CD4-positive, alpha-beta T cell treated with Interleukin-15 for 4 hours (primary cell): ENCODE results near the gene DHX16.

Experiments used
- DNase-seq: peaks from one replicate; pipeline ENCODE4 v3.0.0-alpha.2; 2020; ENCODE audit warnings: low spot score

Gene DHX16

DNA sequence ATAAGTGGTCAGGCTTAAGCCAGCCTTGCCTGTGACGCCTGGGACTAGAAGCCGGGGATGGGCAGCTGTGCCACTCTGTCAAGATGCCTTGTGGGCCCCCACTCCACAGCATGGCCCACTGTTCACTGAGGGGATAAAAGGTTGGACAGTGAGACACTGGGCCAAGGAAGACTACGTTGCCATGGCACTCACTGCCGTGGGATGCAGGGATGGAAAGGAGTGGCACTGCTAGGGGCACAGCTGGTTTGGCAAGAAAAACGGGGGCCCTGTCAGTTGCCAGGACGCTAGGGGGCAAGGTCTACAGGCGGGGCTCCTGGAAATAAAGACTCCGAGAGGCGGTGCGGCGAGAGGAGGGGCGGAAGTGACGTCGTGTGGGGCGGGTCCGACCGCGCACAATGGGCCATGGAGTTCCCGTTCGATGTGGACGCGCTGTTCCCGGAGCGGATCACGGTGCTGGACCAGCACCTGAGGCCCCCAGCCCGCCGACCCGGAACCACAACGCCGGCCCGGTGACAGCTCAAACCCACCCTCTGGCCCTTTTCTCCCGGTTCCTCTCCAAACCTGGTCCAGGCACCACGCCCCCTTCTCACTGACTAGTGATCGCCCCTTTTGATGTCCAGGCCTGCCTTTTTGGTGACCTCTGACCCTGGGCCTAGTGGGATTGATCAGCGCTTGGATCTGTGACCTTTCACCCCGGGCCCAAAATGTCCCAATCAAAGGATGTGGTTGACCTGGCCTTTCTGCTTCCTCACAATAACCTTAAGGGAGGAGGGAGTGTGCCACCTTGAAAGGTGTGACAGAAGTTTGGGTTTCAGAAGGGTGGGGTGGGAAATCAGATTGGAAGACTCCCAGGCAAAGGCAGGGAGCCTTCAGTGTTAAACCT lies 46.1 kb downstream of the DHX16 start, which contains the start of gene ATAT1:
TSS of gene ATAT1 (plus strand) at position 391 of the 883 bp plus-strand sequence.
- DNase-seq: peak; percentile 87

DNA sequence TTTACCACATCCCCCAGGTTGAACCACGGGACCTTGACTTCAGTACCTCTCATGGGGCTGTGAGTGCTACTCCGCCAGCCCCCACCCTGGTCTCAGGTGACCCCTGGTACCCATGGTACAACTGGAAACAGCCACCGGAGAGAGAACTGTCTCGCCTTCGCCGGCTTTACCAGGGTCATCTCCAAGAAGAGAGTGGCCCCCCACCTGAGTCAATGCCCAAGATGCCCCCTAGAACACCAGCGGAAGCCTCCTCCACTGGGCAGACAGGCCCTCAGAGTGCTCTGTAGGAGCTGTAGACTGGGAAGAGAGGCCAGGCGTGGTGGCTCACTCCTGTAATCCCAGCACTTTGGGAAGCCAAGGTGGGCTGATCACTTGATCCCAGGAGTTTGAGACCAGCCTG lies 47.3 kb downstream of the DHX16 start:
- DNase-seq: no peak

DNA sequence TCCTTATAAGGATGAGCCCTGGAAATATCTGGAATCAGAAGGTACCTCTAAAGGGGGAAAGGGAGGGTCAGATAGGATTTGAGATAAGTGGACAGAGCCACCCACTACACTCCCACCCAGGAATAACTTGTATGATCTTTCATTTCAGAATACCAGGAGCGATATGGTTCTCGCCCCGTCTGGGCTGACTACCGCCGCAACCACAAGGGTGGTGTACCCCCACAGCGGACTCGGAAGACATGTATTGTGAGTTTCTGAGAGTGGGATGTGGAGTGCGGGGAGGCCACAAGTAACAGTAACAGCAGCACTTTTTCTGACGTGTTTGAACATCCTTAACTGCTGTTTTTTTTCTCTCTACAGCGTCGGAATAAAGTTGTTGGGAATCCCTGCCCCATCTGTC lies 53.2 kb downstream of the DHX16 start:
- DNase-seq: no peak

DNA sequence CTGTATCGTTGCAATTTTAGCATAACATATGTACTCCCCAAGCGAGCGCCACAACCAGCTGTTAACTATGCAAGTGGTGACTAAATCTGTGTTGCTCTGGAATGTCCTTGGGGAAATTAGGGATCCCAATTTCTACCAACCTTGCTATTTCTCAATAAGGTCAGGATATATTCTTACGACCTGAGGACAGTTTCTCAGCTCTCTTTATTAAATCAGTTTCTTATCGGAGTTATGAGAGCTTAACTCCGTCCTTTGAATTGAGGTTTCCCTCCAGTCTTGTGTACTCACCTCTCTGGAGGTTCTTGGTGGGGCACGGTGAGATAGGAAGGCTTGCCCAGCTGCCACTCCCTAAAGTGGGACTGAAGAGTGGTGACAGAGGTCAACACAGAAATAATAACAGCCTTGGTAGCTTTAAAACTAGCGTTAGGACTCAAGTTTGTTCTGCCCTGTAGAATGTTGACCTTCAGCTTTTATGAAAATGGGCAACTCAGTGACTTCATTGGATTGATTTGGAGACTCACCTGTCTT lies 54.5 kb downstream of the DHX16 start:
- no peak for DNase-seq

DNA sequence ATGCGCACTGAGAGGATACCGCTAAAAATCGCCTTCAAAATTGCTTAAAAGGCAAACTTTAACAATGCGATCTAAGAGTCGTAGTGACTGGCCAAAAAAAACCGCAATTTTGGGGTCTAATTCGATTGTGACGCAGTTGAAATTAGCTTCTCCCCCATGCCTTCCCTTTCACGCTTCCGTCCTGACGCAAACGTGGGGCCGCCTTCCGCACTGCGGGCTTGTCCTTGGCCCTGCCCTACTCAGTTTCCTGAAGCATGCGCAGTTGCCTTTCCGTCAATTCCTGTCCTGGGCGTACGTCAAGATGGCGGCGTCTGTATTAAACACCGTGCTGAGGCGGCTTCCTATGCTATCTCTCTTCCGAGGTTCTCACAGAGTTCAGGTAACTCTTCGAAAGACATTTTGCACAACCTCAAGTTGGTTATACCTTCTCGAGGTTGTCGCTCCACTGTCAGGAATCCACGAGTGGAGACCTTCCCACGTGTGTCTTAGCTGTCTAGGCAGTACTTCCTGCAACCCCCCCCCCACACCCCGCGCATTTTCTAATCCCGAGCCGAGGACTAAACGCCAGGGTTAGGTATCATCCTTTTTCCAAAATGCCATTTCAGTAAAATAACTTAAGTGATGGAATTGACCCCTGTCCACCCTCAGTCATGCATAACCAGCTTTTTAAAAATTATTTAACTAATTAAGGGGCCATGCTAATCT lies 55.1 kb downstream of the DHX16 start, which contains the start of gene MRPS18B:
TSS of gene MRPS18B (plus strand) at position 276 of the 705 bp plus-strand sequence. CDS start at position 302, 26 bp downstream.
- peak; percentile 99 for DNase-seq

DNA sequence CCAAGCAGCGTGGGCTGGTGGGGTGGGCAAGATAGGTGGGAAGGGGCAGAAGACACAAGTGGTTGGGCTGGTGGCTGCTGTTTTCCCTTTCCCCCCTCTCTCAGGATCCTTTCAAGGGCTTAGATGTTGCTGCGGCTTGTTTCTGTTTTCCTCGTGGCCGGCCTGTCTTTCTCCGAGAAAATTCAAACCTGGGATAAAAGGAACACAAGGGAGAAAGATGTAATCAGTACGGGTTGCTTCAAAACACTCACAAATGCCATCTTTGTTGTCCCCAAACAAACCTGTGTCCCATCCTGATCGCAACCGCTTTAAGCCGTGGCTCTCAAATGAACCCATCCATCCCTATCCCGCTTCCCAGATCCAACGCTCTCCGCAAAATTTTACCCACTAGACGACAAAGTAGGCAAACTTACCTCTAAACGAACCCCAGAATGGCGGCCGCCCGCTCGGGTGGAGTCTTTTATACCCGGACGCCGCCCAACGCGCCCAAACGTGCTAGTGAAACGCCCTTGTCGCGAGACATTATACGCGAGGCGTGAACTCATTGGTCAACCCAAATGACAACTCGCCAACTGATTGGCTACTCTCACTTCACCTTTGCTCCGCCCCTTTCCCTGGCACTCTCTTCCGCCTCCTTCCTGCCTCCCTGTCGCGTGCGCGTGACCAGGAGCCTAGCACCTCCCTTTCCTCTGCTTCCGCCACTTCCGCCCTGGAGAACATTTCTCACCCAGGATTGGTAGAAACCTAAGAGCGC lies 55.8 kb downstream of the DHX16 start, which contains the start of gene PPP1R10:
TSS of gene PPP1R10 (minus strand) at position 433 of the 754 bp plus-strand sequence. CDS start 7,299 bp downstream, outside the sequence.
- peak; percentile 100 for DNase-seq

DNA sequence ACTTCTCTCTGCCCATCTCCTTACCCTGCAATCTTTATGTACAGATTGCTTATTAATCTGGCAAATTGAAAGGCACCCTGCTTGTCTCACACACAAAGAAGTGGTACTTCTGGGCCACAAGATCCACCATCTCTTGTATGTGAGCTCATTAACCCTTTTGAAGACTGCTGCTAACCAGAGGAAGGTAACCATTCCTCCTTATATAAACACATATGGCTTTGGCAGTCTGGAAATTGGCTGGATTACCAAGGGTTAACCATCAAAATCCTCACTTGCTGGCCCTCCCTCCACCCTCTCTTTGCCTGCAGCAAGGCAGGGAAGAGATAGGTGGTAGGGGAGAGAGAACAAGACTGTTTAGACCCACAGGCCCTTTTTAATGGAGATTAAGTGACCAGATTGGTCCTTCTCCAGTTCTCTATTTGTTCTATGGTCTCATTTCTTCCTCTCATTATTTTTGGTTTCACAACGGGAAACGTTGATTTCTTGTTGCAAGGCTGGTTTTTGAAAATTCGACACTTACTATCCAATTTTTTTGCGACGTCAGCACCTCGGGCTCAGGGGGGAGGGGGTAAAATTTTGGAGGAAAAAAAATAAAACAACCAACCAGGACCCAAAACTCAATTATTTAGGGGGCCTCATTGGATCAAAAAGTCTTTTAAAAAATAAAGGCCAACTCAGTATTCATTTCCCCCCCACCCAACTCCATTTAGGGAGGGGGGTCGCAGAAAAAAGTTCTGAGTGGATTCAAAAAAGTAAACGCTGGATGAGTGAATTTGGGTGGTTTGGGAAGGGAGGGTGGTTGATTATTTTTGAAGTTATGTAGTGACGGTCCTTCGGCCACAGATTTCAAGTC lies 56.6 kb downstream of the DHX16 start:
- DNase-seq: peak; percentile 57

DNA sequence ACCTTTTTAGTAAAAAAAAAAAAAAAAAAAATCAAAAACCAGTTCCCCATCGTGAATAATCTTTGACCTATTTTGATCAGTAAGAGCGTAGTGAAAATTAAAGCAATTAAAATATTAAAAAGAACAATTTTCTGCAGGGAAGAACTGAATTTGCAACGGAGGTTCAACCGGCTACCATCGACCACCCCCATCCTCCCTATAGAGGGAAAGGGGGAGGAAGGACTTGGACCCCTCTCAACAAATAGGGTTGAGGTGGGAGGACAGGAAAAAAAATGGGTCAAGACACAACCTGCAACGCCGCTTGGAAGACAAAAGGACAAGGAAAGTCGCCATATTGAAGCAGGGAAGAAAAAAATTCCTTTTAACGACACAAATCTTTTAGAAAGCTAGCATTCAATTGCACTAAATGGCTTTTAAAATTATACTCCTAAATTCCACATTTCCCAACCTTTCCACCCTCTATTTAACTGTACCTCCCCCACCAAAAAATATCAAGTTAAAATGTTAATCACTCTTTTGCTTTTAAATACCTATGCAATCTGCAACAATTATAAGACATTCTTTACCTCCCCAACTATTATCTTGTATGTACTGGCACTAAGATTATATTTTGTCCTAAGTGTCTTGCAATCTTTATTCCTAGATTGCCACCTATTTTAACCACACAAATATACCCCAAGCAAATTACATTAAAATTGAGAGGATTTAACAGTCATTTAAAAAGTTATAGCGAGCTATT lies 57.4 kb downstream of the DHX16 start:
- peak; percentile 50 for DNase-seq

DNA sequence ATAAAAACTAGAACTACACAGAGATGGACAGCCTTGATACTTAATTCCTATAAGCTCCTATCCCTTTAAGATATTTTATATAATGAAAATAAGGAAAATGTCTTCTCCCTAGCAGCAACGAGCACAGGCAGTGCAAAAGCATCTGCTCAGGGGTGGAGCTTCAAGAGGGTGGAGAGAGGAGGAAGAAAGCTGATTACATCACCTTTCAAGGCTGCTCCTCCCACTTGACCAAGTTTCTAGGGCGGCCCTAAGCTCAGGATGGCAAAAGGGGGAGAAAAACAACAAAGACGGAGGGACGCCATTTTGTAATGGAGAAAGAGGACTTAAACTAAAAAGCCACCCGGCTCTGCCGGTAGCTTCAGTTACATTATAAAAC lies 58.0 kb downstream of the DHX16 start:
- peak; percentile 94 for DNase-seq

DNA sequence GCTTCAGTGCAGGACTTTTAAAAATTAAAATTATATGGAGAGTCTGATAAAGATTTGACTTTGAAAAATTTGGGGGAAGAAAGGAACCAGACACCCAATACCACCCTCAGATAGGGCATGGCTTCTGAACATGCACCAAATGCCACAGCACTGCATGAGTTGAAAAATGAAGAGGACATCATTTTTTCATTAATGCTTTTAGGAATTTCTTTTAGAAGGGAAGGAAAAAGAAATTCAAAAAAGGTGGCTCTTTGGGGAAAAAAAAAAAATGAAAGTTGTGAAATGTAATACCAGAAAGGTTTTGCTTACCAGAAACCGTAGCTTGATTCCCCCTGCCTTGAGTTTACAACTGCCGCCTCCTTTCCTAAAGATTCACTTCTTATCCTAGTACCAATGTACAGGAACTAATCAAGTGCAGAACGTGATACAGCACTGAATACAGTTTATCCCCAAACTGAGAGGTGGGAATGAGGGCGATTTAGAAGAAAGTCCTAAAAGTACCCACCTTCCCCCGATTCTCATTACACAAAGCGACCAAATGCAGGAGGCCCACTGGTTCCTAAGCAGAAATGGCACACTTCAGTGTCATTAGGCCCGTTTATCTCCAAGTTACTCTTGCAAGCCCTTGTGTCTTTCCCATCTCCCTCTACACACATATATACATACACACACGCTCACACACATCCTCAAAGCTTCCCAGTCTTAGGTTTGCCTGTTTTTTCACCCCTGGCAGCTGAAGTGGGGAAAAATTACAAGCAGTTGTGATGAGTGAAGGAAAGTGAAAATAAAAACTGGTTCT lies 58.6 kb downstream of the DHX16 start:
- no peak for DNase-seq

DNA sequence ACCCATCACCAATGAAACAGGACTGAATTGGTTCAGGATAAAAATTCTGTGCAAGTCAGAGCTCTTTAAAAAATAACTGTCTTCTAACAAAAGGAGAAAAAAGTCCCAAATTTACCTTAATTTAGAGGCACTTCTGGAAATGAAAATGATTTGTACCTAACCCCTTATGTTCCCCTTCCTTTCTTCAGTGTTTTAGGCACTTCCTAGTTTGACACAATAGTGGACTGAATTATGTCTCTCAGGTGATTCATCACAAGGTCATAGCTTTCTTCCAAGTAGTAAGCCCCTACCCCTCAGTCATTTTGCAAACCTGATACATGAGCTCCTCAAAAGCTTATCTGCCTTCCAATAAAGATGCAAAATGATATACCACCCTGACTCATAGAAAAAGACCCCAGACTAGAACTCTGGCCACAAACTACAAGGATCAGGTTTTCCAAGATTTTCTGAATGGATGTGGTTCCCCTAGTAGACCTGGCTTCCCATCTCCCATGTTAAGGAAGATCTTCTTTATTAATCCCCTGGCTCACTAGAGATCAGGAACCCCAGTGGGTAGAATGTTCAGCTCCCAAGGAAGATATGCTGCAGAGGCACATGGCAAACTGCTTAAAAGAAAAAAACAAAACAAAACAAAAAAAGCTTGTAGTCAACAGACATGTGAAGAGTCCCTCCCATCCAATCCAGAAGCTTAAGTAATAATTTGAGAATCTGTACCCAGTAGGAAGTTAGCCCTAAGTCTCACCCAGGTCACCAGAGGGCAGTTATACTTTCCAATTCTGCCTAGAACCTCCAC lies 59.4 kb downstream of the DHX16 start:
- DNase-seq: no peak

DNA sequence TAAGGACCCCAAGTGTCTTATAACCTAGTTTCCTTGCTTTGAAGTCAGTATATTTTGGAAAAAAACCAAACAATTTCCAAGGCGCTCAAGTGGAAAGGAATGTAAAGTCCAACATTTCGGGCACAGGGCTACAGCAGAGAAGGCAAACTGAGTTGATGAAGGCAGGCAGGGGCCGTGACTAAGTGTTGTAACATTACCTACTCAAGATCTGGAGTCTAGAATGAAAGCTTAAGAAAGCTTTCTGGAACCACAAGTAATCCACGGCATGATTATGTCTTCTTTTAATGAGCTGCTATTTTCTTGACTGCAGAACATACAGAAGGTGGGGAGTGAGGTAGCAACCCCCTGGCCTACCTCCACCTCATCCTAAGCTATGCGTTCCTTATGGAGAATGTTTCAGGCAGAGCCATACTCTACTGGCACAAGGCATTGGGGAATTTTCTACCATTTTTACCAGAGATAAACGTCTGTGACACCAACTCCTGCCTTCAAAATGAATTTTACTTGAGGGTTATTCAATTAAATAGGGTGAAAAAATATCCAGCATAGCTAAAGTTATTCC lies 60.0 kb downstream of the DHX16 start:
- no peak for DNase-seq

DNA sequence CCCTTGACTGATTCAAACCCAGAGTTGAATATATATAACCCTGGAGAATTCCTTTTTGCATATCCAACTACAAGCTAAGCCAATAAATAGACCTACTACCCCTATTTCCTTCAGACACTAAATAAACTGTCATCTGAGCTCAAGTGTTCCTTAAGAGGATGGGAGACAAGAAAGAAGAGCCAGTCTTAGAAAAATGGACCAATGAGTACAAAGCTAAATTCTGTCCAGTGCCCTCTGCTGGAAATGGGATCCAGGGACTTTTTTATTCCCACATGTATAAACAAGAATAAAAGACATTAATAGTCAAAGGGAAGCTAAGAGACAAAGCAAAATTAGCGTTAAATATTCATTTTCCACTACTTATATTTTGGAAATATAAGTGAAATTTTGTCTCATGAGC lies 60.6 kb downstream of the DHX16 start:
- DNase-seq: no peak

DNA sequence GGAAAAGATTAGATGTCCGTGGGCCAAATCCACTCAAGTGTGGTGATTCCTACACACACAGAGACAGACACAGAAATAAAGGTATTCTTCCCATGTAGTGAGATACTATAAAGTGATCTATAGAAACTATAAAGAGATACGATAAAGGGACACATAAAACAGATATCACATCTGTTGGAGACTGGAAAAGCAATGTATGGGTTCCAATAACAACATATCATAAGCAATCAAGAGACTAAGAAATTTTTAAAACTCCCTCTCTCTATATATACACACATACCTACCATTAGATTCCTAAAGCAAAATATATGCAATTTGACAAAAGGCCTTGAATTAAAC lies 61.0 kb downstream of the DHX16 start:
- DNase-seq: no peak

DNA sequence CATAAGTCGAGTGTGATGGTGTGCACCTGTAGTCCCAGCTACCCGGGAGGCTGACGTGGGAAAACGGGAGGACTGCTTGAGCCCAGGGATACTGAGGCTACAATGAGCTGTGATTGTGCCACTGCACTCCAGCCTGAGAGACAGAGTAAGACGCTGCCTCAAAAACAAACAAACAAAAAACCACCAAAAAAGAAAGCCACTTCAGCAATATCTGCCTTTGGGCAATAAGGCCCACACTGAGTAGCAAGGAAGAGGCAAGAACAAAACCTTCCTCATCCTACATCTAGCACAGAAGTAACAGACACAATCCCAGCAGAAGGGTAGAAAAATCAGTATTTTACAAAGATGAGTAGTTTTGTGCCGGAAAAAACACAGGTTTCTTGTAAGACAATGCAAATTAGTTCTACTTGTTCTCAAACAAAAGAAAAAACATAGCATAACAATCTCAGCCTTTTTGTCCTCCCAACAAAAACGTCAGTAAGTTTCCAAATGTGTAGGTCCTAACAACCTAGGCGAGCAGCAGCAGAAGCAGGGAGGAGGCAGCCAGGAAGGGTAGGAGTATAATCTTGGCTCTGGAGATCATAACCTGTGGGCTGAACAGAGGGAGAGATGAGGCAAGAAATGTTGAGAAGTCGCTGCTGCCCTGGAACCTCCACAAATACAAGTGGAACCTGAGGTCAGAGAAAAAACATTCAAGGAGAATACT lies 61.5 kb downstream of the DHX16 start:
- no peak for DNase-seq

DNA sequence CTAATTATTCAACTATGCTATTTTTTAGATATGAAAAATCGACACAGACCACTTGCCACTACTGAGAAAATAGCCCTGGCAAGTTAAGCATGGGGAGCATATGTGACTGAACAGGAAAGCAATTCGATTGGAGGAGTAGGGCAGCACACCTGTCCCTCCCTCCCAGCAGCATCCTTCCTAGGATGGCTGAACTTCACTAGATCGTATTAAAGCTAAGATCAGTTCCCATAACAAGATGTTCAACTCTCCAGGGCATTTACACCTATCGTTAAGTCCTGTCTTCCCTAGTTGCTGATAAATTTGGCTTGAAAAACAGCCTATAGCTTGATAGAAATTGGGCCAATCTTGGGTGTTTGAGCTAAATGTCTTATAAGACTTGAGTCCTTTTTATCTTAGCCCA lies 62.7 kb downstream of the DHX16 start:
- no peak for DNase-seq

DNA sequence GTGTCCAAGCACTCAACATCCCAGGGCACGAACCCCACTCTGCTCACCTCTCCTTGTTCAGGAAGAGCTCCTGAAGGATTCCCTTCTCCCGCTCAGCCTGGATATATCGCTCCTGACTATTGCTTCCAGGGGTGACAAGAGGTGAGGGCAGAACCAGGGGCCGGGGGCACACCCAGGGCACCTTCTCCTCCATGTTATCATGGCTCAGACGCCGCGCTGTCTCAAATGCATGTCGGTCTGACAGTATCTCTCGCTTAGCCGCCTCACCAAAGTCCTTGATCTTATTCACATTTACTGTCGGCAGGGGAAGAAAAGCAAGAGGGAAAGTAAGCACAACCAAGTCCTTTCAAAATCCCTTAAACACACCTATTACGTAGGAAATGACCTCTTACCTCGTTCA lies 68.8 kb downstream of the DHX16 start:
- DNase-seq: no peak
